ENCODE results near the gene OR10J1.
"Not testable (repeated sequence)": the region's sequence is repeated elsewhere in the genome, so short reads cannot be mapped to it uniquely, and the experiment has no call there.

OR10J1 gene, protein sequence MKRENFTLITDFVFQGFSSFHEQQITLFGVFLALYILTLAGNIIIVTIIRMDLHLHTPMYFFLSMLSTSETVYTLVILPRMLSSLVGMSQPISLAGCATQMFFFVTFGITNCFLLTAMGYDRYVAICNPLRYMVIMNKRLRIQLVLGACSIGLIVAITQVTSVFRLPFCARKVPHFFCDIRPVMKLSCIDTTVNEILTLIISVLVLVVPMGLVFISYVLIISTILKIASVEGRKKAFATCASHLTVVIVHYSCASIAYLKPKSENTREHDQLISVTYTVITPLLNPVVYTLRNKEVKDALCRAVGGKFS

GRCh38 chr1:159439422-159439821 is at the start of gene OR10J1:
Gene OR10J1, plus strand, starts transcription at chr1:159439722. Its CDS starts 70 bp downstream, at chr1:159439792.
- DNase-seq (ENCODE audit: low read depth) = no peak

- DNase-seq (ENCODE audit: low read depth) = no peak
These were observed 32.7 kb upstream of the OR10J1 start for GRCh38 chr1:159406821-159407220.

GRCh38 chr1:159408862-159409400 is 30.6 kb upstream of the OR10J1 start:
- no peak for DNase-seq (ENCODE audit: low read depth)

GRCh38 chr1:159421821-159422220 is 17.7 kb upstream of the OR10J1 start:
- no peak for DNase-seq (ENCODE audit: low read depth)

GRCh38 chr1:159428536-159428935 is 11.0 kb upstream of the OR10J1 start:
- no peak for DNase-seq (ENCODE audit: low read depth)

- no peak for DNase-seq (ENCODE audit: low read depth)
These were observed 10.3 kb upstream of the OR10J1 start for GRCh38 chr1:159429074-159429861.

DNA sequence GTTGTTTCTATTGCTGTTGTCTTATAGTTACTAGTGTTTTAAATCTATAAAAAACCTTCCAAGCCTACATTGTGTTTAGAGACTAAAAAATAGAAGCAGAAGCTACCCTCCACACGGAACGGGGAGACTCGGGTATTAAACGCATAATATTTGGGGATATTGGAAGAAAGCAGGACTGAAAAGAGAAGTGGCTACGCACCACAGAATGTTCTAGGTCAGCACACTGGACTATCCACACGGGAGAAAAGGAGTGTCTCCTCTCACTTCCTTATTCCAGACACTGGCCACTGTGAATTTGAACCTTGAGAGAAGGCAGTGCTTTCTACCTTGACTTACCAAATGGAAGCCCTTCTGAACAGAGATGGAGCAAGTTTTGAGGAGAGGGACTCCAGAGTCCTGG is 8.5 kb upstream of the OR10J1 start:
- DNase-seq (ENCODE audit: low read depth) = no peak

DNA sequence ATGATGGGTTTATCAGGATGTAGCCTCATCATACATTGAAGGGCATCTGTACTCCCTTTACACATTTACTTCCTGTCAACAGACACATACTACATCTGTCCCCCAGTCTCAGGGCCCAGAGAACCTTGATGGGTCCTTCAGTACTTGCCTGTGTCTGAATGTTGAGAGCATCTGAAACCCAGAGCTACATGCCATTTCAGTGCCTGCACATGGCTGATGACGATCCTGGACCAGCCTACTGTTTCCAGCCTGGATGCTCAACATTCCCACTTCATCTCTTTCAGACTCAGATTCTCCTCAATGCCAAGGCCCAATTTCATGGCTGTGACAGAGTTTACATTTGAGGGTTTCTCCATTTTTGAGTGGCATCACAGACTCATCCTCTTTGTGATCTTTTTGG is 7.6 kb upstream of the OR10J1 start, which contains the start of gene OR10J4:
TSS of gene OR10J4 (plus strand) at position 301 of the 400 bp plus-strand sequence.
- no peak for DNase-seq (ENCODE audit: low read depth)

GRCh38 chr1:159436469-159436868 is 3.1 kb upstream of the OR10J1 start:
- no peak for DNase-seq (ENCODE audit: low read depth)

DNA sequence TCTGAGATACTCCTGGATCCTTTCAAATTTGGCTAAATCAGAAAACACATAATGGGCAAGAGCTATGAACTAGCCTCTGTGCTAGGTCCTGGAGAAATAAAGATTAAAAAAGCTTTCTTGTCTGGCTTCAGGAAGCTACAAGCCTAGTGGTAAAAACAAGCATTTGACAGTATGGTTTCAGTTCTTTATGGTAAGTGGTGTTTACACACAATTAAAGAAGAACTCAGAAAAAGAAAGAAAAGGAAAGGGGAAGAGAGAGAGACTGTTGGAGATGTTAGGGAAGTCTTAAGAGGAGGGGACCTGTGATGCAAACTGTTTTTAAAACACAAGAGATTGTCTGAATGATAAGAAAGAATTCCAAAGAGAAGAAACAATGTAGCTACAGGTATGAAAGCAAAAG is 1.8 kb downstream of the OR10J1 start:
- no peak for DNase-seq (ENCODE audit: low read depth)

DNA sequence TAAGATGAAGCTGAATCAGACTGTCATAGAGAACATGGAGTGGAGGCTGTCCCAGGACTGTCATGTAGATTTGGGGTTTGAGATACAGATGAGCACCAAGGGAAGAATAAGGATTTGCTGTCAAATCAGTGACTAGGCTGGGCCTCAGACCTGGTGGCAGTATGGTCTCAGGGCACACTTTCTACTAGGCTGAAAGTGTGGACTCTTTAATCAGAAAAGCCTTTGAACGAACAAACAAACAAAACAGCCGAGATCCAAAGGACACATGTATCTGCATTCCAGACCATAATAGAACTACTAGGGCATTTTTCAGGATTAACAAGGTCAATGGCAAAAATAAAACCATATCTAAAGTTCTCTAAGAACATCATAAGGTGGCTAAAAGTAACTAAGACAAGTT is 2.9 kb downstream of the OR10J1 start:
- no peak for DNase-seq (ENCODE audit: low read depth)

DNA sequence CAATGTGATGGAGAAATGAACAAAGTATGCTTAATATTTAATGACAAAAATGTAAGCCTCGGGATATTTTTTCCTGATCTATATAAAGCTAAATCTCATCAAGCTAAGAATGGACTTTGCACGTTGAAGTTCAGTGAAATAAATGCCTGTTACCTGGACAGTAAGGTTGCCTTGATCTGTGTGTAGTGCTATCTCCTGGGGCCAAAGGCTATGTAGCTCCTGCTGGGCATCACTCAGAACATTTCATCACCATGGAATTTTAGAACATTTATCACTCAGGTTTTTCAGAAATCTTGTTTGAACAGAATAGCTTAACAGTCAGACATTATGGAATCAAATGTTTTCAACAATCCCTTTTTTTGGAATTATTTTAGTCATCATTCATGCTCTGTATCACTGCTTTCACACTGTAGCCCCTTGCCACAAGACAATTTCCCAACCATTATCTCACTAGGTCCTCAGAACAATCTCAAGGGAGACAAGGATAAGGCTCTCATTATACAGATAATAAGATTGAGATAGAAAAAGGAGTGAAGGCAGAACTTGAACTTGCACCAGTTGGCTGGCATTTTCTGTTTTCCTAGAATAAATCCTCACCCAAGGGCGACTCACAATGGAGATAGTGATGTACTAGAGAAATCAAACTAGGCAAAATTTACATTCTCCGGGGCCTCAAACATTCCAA is 3.7 kb downstream of the OR10J1 start:
- DNase-seq (ENCODE audit: low read depth) = no peak

DNA sequence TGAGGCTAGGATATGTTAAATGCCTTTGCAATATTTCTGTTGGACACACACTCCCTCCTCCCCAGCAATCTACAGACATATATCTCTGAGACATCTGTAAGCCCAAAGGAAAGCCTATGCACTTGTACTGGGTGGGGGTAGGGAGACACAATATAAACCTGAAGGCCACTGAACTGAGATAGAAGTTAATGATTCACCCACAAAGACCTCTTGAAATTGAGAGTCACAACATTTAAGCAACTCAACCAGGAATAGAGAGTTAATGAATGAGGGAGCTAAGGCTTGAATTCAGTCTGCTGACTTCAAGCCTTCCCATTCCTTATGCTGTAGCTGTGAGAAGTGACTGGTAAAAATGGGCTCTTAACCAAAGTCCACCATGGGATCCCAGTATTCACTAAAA is 5.0 kb downstream of the OR10J1 start:
- no peak for DNase-seq (ENCODE audit: low read depth)

DNA sequence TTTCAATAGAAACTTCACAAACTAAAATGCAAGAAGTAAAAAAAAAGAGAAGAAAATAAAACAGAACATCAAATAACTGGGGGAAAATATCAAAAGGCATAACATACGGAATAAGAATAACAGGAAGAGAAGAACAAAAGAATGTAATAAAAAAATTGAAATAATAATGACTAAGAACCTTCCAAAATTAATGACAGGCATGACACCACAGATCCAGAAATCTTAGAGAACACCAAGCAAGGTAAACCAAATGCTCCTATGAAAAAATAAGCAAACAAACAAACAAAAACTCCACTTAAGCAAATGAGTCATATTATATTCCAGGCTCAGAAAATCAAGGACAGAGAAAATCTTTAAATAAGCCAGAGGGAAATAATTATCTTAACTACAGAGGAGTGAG is 8.7 kb downstream of the OR10J1 start:
- no peak for DNase-seq (ENCODE audit: low read depth)

DNA sequence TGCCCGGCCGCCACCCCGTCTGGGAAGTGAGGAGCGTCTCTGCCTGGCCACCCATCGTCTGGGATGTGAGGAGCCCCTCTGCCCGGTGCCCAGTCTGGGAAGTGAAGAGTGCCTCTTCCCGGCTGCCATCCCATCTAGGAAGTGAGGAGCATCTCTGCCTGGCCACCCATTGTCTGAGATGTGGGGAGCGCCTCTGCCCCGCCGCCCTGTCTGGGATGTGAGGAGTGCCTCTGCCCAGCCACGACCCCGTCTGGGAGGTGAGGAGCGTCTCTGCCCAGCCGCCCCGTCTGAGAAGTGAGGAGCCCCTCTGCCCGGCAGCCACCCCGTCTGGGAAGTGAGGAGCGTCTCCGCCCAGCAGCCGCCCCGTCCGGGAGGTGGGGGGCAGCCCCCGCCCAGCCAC is 10.1 kb downstream of the OR10J1 start:
- not testable (repeated sequence) for DNase-seq (ENCODE audit: low read depth)

GRCh38 chr1:159459551-159459950 is 20.0 kb downstream of the OR10J1 start:
- DNase-seq (ENCODE audit: low read depth) = no peak

- no peak for DNase-seq (ENCODE audit: low read depth)
These were observed 25.7 kb downstream of the OR10J1 start for GRCh38 chr1:159465191-159465603.

GRCh38 chr1:159468321-159468720 is 28.8 kb downstream of the OR10J1 start:
- no peak for DNase-seq (ENCODE audit: low read depth)

DNA sequence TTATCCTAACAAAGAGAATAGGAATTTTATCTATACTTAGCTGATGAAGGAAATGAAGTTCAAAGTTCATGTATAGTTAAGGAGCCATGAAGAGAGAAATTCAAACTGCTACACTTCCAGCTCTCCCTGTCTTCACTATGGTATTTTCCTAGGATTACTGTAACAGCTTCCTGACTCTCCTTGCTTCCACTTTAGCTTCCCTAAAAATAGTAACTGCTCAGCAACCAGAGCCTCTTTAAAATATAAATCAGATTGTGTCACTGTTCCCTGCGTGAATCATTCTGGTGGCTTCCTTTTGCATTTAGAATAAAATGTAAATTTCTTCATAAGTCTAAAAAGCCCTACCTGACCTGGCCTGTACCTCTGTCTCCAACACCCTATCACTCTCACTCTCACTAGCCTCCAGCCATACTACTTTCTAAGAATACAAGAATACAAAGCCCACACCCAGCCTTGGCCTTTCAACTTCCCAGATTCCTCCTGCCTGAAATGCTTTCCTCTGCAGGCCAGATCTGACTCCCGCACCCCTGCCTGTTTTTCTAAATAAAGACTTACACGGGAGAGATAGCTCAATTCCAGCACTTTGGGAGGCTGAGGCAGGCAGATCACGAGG is 30.5 kb downstream of the OR10J1 start:
- no peak for DNase-seq (ENCODE audit: low read depth)

- DNase-seq (ENCODE audit: low read depth) = no peak
These were observed 33.8 kb downstream of the OR10J1 start for GRCh38 chr1:159473335-159473734.

DNA sequence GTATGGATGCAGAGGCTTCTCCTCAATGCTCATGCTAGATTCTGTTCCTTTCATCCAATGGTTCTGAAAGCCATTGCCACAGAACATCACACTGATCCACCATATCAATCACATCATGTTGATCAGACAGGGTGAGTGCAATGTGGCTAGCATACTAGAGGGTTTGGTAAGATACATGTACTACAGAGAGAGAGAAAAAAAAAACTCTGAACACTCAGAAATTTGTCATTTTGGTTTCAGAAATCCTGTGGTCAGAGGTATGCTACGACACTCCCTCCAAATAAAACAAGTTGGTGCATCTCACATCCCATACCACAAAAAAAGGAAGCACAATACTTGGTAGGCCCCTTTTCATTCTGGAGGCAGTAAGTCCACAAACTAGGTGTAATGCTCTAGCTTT is 35.4 kb downstream of the OR10J1 start:
- DNase-seq (ENCODE audit: low read depth) = no peak

- no peak for DNase-seq (ENCODE audit: low read depth)
These were observed 44.0 kb downstream of the OR10J1 start for GRCh38 chr1:159483501-159483900.

All from stimulated activated CD4-positive, alpha-beta T cell treated with anti-CD3 and anti-CD28 coated beads, Interleukin-2, amount 100 ng/mL, for 4 hours (primary cell).